ENCODE results near the gene CDH23.
A peak's percentile ranks its signal among the peaks of the same experiment; 100 is the strongest.

- TF ChIP-seq EP300 (IDR thresholded peaks at IDR 0.05) (peak in 1 of 2 donors; percentile 87), POLR2A (IDR thresholded peaks at IDR 0.05) (peak in 1 of 2 donors; percentile 44)
Observed at GRCh38 chr10:71748671-71749191, 352.0 kb downstream of the CDH23 start.
